Measurements from ENCODE around the gene ASIC3.

DNA sequence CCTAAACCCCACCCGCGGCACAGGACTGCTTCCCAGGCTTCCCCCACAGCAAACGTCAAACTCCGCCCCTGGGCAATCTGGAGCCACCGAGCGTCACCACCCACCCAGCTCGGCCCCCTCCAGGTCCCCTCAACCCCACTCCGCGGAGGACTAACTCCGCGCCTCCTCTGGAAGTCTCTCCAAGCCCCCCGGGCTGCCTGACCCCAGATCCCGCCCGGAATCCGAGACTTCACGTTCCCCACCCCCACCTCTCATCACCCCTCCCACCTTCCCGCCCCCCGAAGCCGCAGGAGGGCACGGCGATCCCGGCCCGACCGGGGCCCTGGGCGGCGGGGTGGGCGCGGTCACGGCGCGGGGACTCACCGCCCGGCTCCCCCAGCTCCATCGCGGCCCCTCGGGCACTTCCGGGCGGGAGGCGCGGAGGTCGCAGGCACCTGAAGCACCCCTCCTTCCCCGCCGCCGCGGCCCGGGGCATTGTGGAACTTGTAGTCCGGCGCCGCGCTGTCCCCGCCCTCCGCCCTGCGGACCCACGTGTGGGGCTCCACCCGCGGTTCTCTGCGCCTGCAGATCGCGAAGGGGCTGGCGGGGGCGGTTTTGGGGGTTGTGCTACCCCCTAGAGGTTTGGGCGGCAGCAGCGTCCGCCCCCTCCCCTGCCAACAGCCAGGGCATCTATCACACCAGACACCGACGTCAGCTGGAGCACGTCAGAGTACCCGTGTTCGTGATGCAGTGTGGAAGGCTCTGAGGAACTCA, 34.9 kb downstream of the ASIC3 start, which contains the start of gene TMUB1:
- no peak for TF ChIP-seq KDM1A (IDR thresholded peaks at IDR 0.05; ENCODE audit: borderline replicate concordance, low read length)
- no peak for TF ChIP-seq NANOG (IDR thresholded peaks at IDR 0.05; ENCODE audit: insufficient read depth, low read depth, low read length, poor library complexity, severe bottlenecking)
- TF ChIP-seq FOSL1 (IDR thresholded peaks at IDR 0.05; ENCODE audit: insufficient read depth, low read depth, low read length) = no peak
- TF ChIP-seq CTCF (IDR thresholded peaks at IDR 0.05; ENCODE audit: control extremely low read depth in 1 of 3, insufficient read depth in 1 of 3, low read depth in 1 of 3, low read length in 3 of 3) = no peak
- TF ChIP-seq POLR2AphosphoS5 (IDR thresholded peaks at IDR 0.05; ENCODE audit: low read depth, low read length) = no peak
- no peak for TF ChIP-seq SUZ12 (IDR thresholded peaks at IDR 0.05; ENCODE audit: low read length)
- no peak for TF ChIP-seq POLR2A (IDR thresholded peaks at IDR 0.05; ENCODE audit: control extremely low read depth in 1 of 2, low read depth in 2 of 2, low read length in 2 of 2)
- TF ChIP-seq CEBPB (IDR thresholded peaks at IDR 0.05; ENCODE audit: low read depth, low read length) = no peak
- TF ChIP-seq JUND (IDR thresholded peaks at IDR 0.05; ENCODE audit: low read length) = no peak
- no peak for TF ChIP-seq NRF1 (IDR thresholded peaks at IDR 0.05; ENCODE audit: low read depth, low read length)
- TF ChIP-seq USF2 (IDR thresholded peaks at IDR 0.05; ENCODE audit: low read length) = no peak
